Mucosa of descending colon (tissue), 3 donors: ENCODE data around the gene DLG2. TPM values are rescaled to one million over a fixed set of nuclear protein-coding genes. Genes with fewer than 3 reads are reported as not detected.

Experiments used
- ATAC-seq: fragments of 200-7000 bp; cut with Tn5 transposase; one replicate; pipeline ENCODE4 v1.9.1; 2020; ENCODE audit warnings: mild to moderate bottlenecking, moderate library complexity
- DNase-seq, 3 donors: peaks; one replicate each; pipeline ENCODE4 v3.0.0-alpha.2; 2020
- H3K36me3 ChIP-seq: fragments of 200-600 bp; one replicate; pipeline ENCODE4 v1.8.0; 2021; ENCODE audit warnings: low read depth, mild to moderate bottlenecking
- H3K4me1 ChIP-seq: fragments of 200-600 bp; one replicate; pipeline ENCODE4 v1.8.0; 2021; ENCODE audit warnings: low read depth, mild to moderate bottlenecking
- H3K4me3 ChIP-seq: fragments of 200-600 bp; one replicate; pipeline ENCODE4 v1.8.0; 2021; ENCODE audit warnings: mild to moderate bottlenecking
- H3K9me3 ChIP-seq: fragments of 200-600 bp; one replicate; pipeline ENCODE4 v1.8.0; 2021; ENCODE audit warnings: mild to moderate bottlenecking
- CTCF ChIP-seq: fragments of 200-600 bp; IDR thresholded peaks from one replicate; pipeline ENCODE4 v1.8.0; 2022; ENCODE audit warnings: antibody characterized with exemption, mild to moderate bottlenecking
- intact Hi-C, 2 donors: fragments of 100-400 bp; cut with DNase I in 1 of 2; cut with micrococcal nuclease in 1 of 2; formaldehyde crosslinking; loops; one replicate each; pipeline versions ENCODE4 v1.11.0 to v1.11.1; 2022; cut with DNase I, micrococcal nuclease
- total RNA-seq, 3 donors: library from RNA; stranded (reverse); fragmentation: NEBNext Ultra II Directional in 2 of 3; extraction: Animal tissue kit (Norgen Biotek cat#: 25700) in 2 of 3; gene quantifications; one replicate each; pipeline versions ENCODE4 v1.2.1 to v1.2.4, GENCODE V29; 2021 to 2023
- donor health status: DM: no; HTN: no; CAD: no; lungs with moderate emphysema.
- donor health status: DM: no; HTN: no; CAD: no.
- donor health status: DM: no; HTN: yes; CAD: no.

DLG2 gene
- total RNA-seq, 3 donors from 2014 or later = 2.1 to 11.1 (median 2.4) TPM

GRCh38 chr11:83689144-83689780 lies 1937.9 kb downstream of the DLG2 start:
- H3K36me3 ChIP-seq = no peaks in the 10 kb centered on the region
- no peak overlapping the region for H3K4me3 ChIP-seq
- intact Hi-C loops = no loop called here
- no peak for DNase-seq
- H3K9me3 ChIP-seq = no peaks in the 10 kb centered on the region
- no peaks in the 10 kb centered on the region for H3K4me1 ChIP-seq
- no peak for ATAC-seq
- no peak for TF ChIP-seq CTCF

GRCh38 chr11:83687787-83688186 lies 1939.4 kb downstream of the DLG2 start:
- ATAC-seq = no peak
- Histone ChIP-seq H3K36me3 (no peaks in the 10 kb centered on the region), H3K4me1 (no peaks in the 10 kb centered on the region), H3K4me3 (no peak overlapping the region), H3K9me3 (no peaks in the 10 kb centered on the region)
- no peak for DNase-seq
- intact Hi-C loops = no loop called here
- TF ChIP-seq CTCF = no peak

GRCh38 chr11:83685730-83686129 lies 1941.4 kb downstream of the DLG2 start:
- Histone ChIP-seq H3K9me3 (no peaks in the 10 kb centered on the region), H3K36me3 (no peaks in the 10 kb centered on the region), H3K4me1 (no peaks in the 10 kb centered on the region), H3K4me3 (no peak overlapping the region)
- DNase-seq (no peak), ATAC-seq (no peak)
- intact Hi-C loops = no loop called here
- no peak for TF ChIP-seq CTCF

- Histone ChIP-seq H3K4me3 (no peak overlapping the region), H3K9me3 (no peaks in the 10 kb centered on the region), H3K36me3 (no peaks in the 10 kb centered on the region), H3K4me1 (no peaks in the 10 kb centered on the region)
- DNase-seq (no peak), ATAC-seq (no peak)
- intact Hi-C loops = no loop called here
- no peak for TF ChIP-seq CTCF
These were observed 1943.1 kb downstream of the DLG2 start for GRCh38 chr11:83684071-83684470.

- no peaks in the 10 kb centered on the region for H3K9me3 ChIP-seq
- no peaks in the 10 kb centered on the region for H3K36me3 ChIP-seq
- no peaks in the 10 kb centered on the region for H3K4me1 ChIP-seq
- H3K4me3 ChIP-seq = no peak overlapping the region
- no peak for TF ChIP-seq CTCF
- no peak for DNase-seq
- no peak for ATAC-seq
- intact Hi-C loops = no loop called here
These were observed 1944.6 kb downstream of the DLG2 start for GRCh38 chr11:83682611-83682973.
